Lung (tissue), 12 donors: ENCODE data around the gene IGFBP7. TPM values are rescaled to one million over a fixed set of nuclear protein-coding genes. Genes with fewer than 3 reads are reported as not detected.

Source experiments
- ATAC-seq: fragments of 200-7000 bp; cut with Tn5 transposase; one replicate; pipeline ENCODE4 v1.9.1; 2020; ENCODE audit warnings: moderate number of reproducible peaks; ENCODE audit not compliant: insufficient read depth, low FRiP score
- DNase-seq, 3 donors: peaks; one replicate each; pipeline ENCODE4 v3.0.0-alpha.2; 2013 to 2017
- H3K27ac ChIP-seq, 2 donors: one replicate each; pipeline ENCODE4 v1.5.1; 2013; ENCODE audit warnings: mild to moderate bottlenecking in 2 of 2, moderate library complexity in 2 of 2, control low read depth in 1 of 2, inconsistent platforms in 1 of 2, low read depth in 1 of 2, low read length in 1 of 2
- H3K27me3 ChIP-seq, 3 donors: one replicate each; pipeline ENCODE4 v1.5.1; 2013; ENCODE audit warnings: low read length in 2 of 3; ENCODE audit not compliant: control insufficient read depth in 3 of 3, insufficient read depth in 3 of 3
- H3K36me3 ChIP-seq, 4 donors: one replicate each; pipeline ENCODE4 v1.5.1; 2013; ENCODE audit warnings: low read length in 4 of 4, mild to moderate bottlenecking in 1 of 4, moderate library complexity in 1 of 4; ENCODE audit not compliant: control insufficient read depth in 4 of 4, insufficient read depth in 4 of 4
- H3K4me1 ChIP-seq, 5 donors: one replicate each; pipeline ENCODE4 v1.5.1; 2013; ENCODE audit warnings: low read length in 5 of 5, mild to moderate bottlenecking in 2 of 5, moderate library complexity in 1 of 5; ENCODE audit not compliant: control insufficient read depth in 5 of 5, insufficient read depth in 5 of 5
- H3K4me3 ChIP-seq: one replicate; pipeline ENCODE4 v1.5.1; 2013; ENCODE audit warnings: mild to moderate bottlenecking, control low read depth, moderate library complexity
- H3K9ac ChIP-seq, 2 donors: one replicate each; pipeline ENCODE4 v1.5.1; 2013; ENCODE audit warnings: low read length in 2 of 2, control low read depth in 1 of 2; ENCODE audit not compliant: insufficient read depth in 1 of 2
- H3K9me3 ChIP-seq, 4 donors: one replicate each; pipeline ENCODE4 v1.5.1; 2013; ENCODE audit warnings: low read length in 3 of 4, mild to moderate bottlenecking in 1 of 4, moderate library complexity in 1 of 4; ENCODE audit not compliant: control insufficient read depth in 4 of 4, insufficient read depth in 3 of 4
- CTCF ChIP-seq: IDR thresholded peaks from 2 replicates; pipeline ENCODE4 v1.5.1; 2012; ENCODE audit warnings: mild to moderate bottlenecking; ENCODE audit errors: control extremely low read depth, extremely low read depth
- WGBS, 2 donors: extraction: QIAGEN DNeasy Blood & Tissue Kit; methylation state at CpG; one replicate each; pipeline ENCODE4 v1.1.7; 2013; 5-methylcytosine and 5-hydroxymethylcytosine counted together
- polyA plus RNA-seq, 2 donors: library from polyadenylated mRNA; stranded (reverse); fragments of 200-250 nt; gene quantifications; one replicate each; pipeline ENCODE4 v1.2.1, GENCODE V29; 2013
- total RNA-seq, 2 donors: library from RNA; depleted of rRNA in 1 of 2; stranded (reverse); fragments of >200 nt in 1 of 2; gene quantifications; one replicate each; pipeline ENCODE4 v1.2.1, GENCODE V29; 2014 to 2021
- donor health status: control.
- donor health status: control.
- donor health status: Bipolar disorder and iron deficiency.
- donor health status: healthy.
- donor health status: DM: yes; HTN: yes; CAD: no.

The IGFBP7 gene
- total and polyA plus RNA-seq, 4 donors = 212 to 517 (median 399) TPM

GRCh38 chr4:57147335-57148060 is 37.3 kb upstream of the IGFBP7 start:
- Histone ChIP-seq H3K36me3 (no peaks in the 10 kb centered on the region), H3K9ac (no peak overlapping the region), H3K4me1 (peaks cover 0 to 6% (median 0%) of the 10 kb centered on the region in 5 donors), H3K27me3 (no peaks in the 10 kb centered on the region), H3K9me3 (peaks cover 0 to 2% (median 0%) of the 10 kb centered on the region in 4 donors), H3K27ac (no peak overlapping the region), H3K4me3 (no peak overlapping the region)
- no peak for TF ChIP-seq CTCF
- 75 to 86% methylated on average over 9 of the region's 9 CpGs for WGBS, 2 donors
- no peak for DNase-seq
- no peak for ATAC-seq

DNA sequence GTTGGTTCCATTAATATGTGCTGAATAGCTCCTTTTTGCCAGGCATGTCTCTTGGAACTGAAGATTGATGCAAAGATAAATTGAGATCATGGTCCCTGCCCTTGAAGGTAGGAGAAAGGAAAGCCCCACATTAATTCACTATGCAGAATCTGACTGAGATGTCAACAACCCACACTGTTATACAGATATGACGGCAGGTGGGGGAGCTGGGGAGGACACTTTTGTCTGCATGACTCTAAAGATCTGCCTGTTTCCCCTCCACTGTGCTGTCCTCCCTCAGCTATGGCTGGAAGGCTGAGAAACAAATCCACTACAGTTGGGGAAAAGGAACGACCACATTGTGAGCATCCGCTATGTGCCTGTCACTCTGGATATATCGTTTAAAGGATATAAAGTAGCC is 36.3 kb upstream of the IGFBP7 start:
- Histone ChIP-seq H3K9me3 (peaks cover 0 to 2% (median 0%) of the 10 kb centered on the region in 4 donors), H3K9ac (no peak overlapping the region), H3K36me3 (no peaks in the 10 kb centered on the region), H3K4me1 (peaks cover 0 to 6% (median 0%) of the 10 kb centered on the region in 5 donors), H3K4me3 (no peak overlapping the region), H3K27ac (no peak overlapping the region), H3K27me3 (no peaks in the 10 kb centered on the region)
- 88 to 93% methylated on average over 4 of the region's 4 CpGs for WGBS, 2 donors
- TF ChIP-seq CTCF = no peak
- ATAC-seq = no peak
- no peak for DNase-seq

DNA sequence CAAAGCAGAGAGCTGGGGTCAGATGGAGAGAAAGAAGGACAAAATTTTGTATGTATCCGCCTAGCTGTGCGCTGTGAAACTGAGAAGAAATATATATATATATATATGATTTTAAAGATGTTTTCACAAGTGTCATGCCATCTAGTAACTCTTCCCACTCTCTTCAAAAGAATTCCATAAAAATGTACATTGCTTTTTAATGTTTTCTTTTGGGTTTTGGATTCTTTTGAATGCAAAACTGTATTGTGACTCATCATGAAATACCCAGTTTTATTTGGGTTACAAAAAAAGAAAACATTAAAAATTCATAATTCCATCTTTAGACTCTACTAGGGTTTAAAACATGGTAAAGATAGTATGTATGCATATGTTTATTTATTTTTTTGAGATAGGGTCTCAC is 34.3 kb upstream of the IGFBP7 start:
- Histone ChIP-seq H3K9me3 (peaks cover 0 to 2% (median 0%) of the 10 kb centered on the region in 4 donors), H3K27ac (no peak overlapping the region), H3K36me3 (no peaks in the 10 kb centered on the region), H3K27me3 (no peaks in the 10 kb centered on the region), H3K4me3 (no peak overlapping the region), H3K9ac (no peak overlapping the region), H3K4me1 (peaks cover 0 to 6% (median 0%) of the 10 kb centered on the region in 5 donors)
- DNase-seq (no peak), ATAC-seq (no peak)
- TF ChIP-seq CTCF = no peak
- 97 to 98% methylated on average over 2 of the region's 2 CpGs for WGBS, 2 donors

DNA sequence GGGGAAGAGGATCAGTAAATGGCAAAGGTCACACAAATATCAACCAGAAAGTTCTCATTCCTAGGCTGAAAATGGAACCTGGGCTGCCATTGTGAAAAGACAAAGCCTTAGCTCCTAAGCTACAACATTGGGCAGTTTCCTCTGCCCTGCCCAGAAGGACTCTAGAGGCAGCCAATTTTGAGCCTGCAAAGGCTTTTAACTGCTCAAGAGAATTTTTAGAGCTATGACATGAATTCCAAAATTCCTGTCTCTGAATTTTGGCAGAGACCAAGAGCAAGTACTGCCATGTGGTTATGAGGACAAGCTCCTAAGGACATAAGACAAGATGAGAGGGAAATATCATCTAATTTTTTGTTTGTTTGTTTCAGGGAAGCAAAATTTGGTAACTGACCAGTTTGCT is 29.6 kb upstream of the IGFBP7 start:
- H3K27ac ChIP-seq = no peak overlapping the region

More for the DNA sequence above, 29.6 kb upstream of the IGFBP7 start:
- H3K36me3 ChIP-seq = no peaks in the 10 kb centered on the region
- H3K9ac ChIP-seq = no peak overlapping the region
- no peaks in the 10 kb centered on the region for H3K4me1 ChIP-seq
- no peaks in the 10 kb centered on the region for H3K27me3 ChIP-seq
- no peak for ATAC-seq
- H3K4me3 ChIP-seq = no peak overlapping the region
- H3K9me3 ChIP-seq = no peaks in the 10 kb centered on the region
- no peak for DNase-seq
- no peak for TF ChIP-seq CTCF
